Activated T-helper 17 cell treated with anti-CD3 and anti-CD28 coated beads, Interleukin-2, amount 50 U/mL, for 72 hours (primary cell): ENCODE results near the gene ATP6V1E1. TPM values are rescaled to one million over a fixed set of nuclear protein-coding genes. Genes with fewer than 3 reads are reported as not detected.

Experiments
- ATAC-seq: fragments of 150-1000 bp; cut with Tn5 transposase; replicated peaks from 2 replicates; pipeline ENCODE4 v1.10.0; 2021; ENCODE audit warnings: mild to moderate bottlenecking, moderate library complexity
- H3K27ac Mint-ChIP-seq: one replicate; pipeline ENCODE4 v1.8.0; 2022; ENCODE audit warnings: mixed read lengths
- H3K27me3 Mint-ChIP-seq: one replicate; pipeline ENCODE4 v1.8.0; 2022; ENCODE audit warnings: mixed read lengths
- H3K36me3 Mint-ChIP-seq: one replicate; pipeline ENCODE4 v1.8.0; 2022; ENCODE audit warnings: low read depth, mild to moderate bottlenecking, mixed read lengths
- H3K4me1 Mint-ChIP-seq: one replicate; pipeline ENCODE4 v1.8.0; 2022; ENCODE audit warnings: mixed read lengths
- H3K4me3 Mint-ChIP-seq: one replicate; pipeline ENCODE4 v1.8.0; 2022; ENCODE audit warnings: mild to moderate bottlenecking, mixed read lengths
- H3K9me3 Mint-ChIP-seq: one replicate; pipeline ENCODE4 v1.8.0; 2022; ENCODE audit warnings: mixed read lengths
- total RNA-seq, 2 donors: library from RNA; stranded (reverse); gene quantifications; one replicate each; pipeline ENCODE4 v1.2.3, GENCODE V29; 2022

The ATP6V1E1 gene
- total RNA-seq, 2 donors from 2014 or later, result 73.2 to 97.1 TPM

DNA sequence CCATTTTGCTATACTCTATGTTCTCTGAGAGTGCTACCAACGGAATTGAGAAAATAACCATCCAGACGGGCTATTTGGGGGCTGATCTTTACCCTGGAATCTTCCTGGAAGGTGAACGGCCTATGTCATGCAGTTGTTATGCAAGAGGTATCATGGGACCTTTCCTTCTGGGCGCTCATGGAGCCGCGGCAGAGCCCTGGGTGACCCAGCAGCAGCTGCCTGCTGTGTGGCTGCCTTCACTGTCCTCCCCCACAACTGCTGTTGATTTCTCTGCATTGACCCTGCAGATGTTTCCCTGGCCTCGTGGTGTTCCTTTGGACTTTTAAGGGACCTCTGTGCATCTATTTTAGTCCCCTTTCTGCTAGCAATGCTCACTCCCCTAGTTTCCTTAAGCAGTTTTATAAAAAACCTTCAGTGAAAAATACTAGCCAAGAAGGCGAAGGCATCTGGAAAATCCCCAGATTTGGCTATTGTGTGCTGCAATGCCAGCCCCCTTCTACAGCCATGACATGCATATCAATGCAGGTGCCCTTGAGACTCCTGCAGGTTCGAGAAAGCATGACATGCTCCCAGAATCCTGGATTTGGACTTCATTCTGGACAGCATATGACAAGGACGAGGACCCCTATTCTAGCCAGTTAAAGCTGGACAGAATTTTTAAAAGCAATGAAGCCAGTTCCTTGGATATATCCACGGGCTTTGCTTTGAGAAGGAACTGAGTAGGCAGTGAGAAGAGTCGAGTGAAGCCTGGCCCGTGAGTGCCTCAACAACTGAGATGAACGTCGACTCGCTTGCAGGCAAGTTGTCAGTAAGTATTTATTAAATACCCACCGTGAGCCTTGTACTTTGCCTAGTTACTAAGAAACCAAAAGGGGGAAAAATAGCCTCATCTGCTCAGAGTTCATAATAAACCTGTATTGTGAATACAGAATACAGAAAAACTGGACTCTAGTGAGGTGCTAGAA, 65.4 kb downstream of the ATP6V1E1 start, which contains the start of gene SLC25A18:
TSS of gene SLC25A18 (plus strand) at position 593 of the 965 bp plus-strand sequence. CDS start 16,447 bp downstream, outside the sequence.
- Mint-ChIP-seq H3K27ac (no peak within 1 kb of the TSS), H3K4me3 (no peak within 1 kb of the TSS), H3K27me3 (peaks cover 3% of the 10 kb centered on the region), H3K4me1 (no peaks in the 10 kb centered on the region), H3K36me3 (no peaks in the 10 kb centered on the region), H3K9me3 (no peaks in the 10 kb centered on the region)
- ATAC-seq, result no peak

DNA sequence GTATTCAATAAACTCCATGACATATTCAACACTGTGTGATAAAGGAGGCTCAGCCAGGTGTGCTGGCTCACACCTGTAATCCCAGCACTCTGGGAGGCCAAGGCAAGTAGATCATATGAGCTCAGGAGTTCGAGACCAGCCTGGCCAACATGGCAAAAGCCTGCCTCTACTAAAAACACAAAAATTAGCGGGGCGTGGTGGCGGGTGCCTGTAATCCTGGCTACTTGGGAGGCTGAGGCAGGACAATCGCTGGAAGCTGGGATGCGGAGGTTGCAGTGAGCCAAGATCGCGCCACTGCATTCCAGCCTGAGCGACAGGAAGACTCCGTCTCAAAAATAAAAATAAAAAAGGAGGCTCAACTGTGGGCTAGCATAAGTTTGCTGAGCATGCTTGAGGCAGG, 69.4 kb downstream of the ATP6V1E1 start:
- H3K4me3 Mint-ChIP-seq, result no peak overlapping the region
- peaks cover 3% of the 10 kb centered on the region for H3K27me3 Mint-ChIP-seq
- H3K27ac Mint-ChIP-seq, result no peak overlapping the region
- H3K36me3 Mint-ChIP-seq, result no peaks in the 10 kb centered on the region
- H3K4me1 Mint-ChIP-seq, result no peaks in the 10 kb centered on the region
- no peaks in the 10 kb centered on the region for H3K9me3 Mint-ChIP-seq
- no peak for ATAC-seq

DNA sequence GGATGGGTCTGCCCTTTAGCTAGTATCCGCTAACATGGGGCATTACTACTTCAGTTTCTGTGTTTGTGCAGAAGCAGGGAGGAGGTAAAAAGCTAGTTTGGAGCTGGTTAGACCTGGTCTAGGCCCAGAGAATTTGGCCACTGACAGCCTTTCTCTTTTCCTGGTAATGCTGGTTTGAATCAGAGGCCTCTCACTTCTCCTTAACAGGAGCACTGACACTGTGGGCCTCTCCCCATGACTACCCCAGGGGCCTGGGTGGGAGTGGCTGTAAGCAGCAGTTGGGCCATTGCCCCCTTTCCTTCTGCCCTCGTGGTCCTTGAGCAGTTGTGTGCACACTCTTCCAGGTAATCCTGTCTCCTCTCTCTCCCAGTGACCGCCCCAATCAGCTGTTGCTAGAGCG, 73.7 kb downstream of the ATP6V1E1 start:
- Mint-ChIP-seq H3K36me3 (no peaks in the 10 kb centered on the region), H3K27me3 (peaks cover 5% of the 10 kb centered on the region), H3K4me1 (no peaks in the 10 kb centered on the region), H3K4me3 (no peak overlapping the region), H3K9me3 (no peaks in the 10 kb centered on the region), H3K27ac (no peak overlapping the region)
- no peak for ATAC-seq

DNA sequence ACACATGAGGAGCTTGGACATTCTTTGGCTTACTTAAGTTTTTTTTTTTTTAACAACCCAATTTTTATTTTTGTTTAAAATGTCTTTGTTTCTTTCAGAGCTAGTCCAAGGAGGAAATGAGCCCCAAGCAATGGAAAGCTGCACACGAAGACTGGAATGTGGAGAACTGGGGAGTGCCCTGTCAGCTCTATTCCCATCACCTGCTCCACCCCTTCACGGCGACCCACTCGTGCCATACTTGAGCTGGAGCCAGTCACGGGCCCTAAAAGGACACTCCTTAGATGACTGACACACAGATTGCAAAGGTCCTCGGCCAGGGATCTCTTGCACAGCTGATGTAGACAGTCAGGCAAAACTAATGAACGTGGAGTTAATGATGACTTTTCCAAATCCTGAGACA, 75.8 kb downstream of the ATP6V1E1 start:
- ATAC-seq, result no peak
- H3K4me1 Mint-ChIP-seq, result no peaks in the 10 kb centered on the region
- H3K9me3 Mint-ChIP-seq, result no peaks in the 10 kb centered on the region
- H3K36me3 Mint-ChIP-seq, result no peaks in the 10 kb centered on the region
- H3K27me3 Mint-ChIP-seq, result peaks cover 5% of the 10 kb centered on the region
- no peak overlapping the region for H3K4me3 Mint-ChIP-seq
- H3K27ac Mint-ChIP-seq, result no peak overlapping the region

DNA sequence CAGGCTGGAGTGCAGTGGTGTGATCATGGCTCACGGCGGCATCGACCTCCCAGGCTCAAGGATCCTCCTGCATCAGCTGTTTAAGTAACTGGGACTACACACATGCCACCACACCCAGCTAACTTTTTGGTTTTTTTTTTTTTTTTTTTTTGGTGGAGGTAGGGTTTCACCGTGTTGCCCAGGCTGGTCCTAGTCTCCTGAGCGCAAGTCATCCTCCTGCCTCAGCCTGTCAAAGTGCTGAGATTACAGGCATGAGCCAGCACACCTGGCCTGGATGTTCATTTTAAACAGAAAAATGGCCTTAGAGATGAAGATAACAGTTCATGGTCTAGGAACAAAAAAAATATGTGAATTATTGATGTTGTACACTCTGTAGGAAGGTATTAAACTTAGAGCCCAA, 78.9 kb downstream of the ATP6V1E1 start:
- H3K36me3 Mint-ChIP-seq, result no peaks in the 10 kb centered on the region
- no peak overlapping the region for H3K27ac Mint-ChIP-seq
- no peak overlapping the region for H3K4me3 Mint-ChIP-seq
- no peaks in the 10 kb centered on the region for H3K4me1 Mint-ChIP-seq
- peaks cover 5% of the 10 kb centered on the region for H3K27me3 Mint-ChIP-seq
- H3K9me3 Mint-ChIP-seq, result no peaks in the 10 kb centered on the region
- no peak for ATAC-seq

DNA sequence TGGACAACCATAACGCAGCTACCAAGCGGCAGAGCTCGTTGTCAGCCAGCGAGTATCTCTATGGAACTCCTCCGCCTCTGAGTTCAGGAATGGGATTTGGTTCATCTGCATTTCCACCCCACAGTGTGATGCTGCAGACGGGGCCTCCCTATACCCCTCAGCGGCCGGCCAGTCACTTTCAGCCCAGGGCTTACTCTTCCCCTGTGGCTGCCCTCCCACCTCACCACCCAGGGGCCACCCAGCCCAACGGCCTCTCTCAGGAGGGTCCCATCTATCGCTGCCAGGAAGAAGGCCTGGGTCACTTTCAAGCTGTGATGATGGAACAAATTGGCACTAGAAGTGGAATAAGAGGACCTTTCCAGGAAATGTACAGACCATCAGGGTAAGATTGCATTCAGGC, 79.4 kb downstream of the ATP6V1E1 start:
- no peaks in the 10 kb centered on the region for H3K4me1 Mint-ChIP-seq
- no peaks in the 10 kb centered on the region for H3K36me3 Mint-ChIP-seq
- peaks cover 5% of the 10 kb centered on the region for H3K27me3 Mint-ChIP-seq

DNA sequence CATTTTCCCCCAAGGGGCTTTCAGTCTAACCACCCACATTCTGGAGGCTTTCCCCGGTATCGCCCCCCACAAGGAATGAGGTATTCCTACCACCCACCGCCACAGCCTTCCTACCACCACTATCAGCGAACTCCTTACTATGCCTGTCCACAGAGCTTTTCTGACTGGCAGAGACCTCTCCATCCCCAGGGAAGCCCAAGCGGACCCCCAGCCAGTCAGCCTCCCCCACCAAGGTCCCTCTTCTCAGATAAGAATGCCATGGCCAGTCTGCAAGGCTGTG, 79.9 kb downstream of the ATP6V1E1 start:
- H3K9me3 Mint-ChIP-seq, result no peaks in the 10 kb centered on the region
- peaks cover 5% of the 10 kb centered on the region for H3K27me3 Mint-ChIP-seq
- H3K4me3 Mint-ChIP-seq, result no peak overlapping the region
- no peaks in the 10 kb centered on the region for H3K36me3 Mint-ChIP-seq
- no peak overlapping the region for H3K27ac Mint-ChIP-seq
- H3K4me1 Mint-ChIP-seq, result no peaks in the 10 kb centered on the region
- ATAC-seq, result no peak

More for the DNA sequence above, 79.4 kb downstream of the ATP6V1E1 start:
- Mint-ChIP-seq H3K4me3 (no peak overlapping the region), H3K9me3 (no peaks in the 10 kb centered on the region), H3K27ac (no peak overlapping the region)
- no peak for ATAC-seq

DNA sequence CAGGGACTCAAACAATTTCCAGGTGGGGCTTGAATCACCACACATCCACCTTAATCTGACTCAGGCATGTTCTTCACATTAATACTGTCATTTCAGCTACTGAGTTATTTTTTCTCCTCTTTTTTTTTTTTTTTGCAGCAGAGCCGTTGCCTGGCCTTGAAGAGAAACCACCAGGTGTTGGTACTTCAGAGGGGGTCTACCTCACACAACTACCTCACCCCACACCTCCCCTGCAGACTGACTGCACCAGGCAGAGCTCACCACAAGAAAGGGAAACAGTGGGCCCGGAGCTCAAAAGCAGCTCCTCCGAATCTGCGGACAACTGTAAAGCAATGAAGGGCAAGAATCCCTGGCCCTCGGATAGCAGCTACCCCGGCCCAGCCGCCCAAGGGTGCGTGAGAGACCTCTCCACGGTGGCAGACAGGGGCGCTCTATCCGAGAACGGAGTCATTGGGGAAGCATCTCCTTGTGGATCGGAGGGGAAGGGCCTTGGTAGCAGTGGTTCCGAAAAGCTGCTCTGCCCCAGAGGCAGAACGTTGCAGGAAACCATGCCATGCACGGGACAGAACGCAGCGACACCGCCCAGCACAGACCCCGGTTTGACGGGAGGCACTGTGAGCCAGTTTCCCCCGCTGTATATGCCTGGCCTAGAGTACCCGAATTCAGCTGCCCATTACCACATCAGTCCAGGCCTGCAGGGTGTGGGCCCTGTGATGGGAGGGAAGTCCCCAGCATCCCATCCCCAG, 80.4 kb downstream of the ATP6V1E1 start:
- H3K9me3 Mint-ChIP-seq, result no peaks in the 10 kb centered on the region
- H3K4me3 Mint-ChIP-seq, result no peak overlapping the region
- no peaks in the 10 kb centered on the region for H3K4me1 Mint-ChIP-seq
- H3K36me3 Mint-ChIP-seq, result no peaks in the 10 kb centered on the region
- H3K27ac Mint-ChIP-seq, result no peak overlapping the region
- H3K27me3 Mint-ChIP-seq, result peaks cover 5% of the 10 kb centered on the region
- ATAC-seq, result no peak

DNA sequence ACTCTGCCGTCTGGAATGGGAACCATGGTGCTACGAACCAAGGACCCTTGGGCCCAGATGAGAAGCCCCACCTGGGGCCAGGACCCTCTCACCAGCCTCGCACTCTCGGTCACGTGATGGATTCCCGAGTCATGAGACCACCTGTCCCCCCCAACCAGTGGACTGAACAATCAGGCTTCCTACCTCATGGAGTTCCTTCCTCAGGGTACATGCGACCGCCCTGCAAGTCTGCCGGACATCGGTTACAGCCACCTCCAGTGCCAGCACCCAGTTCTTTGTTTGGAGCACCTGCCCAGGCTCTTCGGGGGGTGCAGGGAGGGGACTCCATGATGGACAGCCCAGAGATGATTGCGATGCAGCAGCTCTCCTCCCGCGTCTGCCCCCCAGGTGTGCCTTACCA, 86.1 kb downstream of the ATP6V1E1 start:
- no peak for ATAC-seq
- Mint-ChIP-seq H3K4me3 (no peak overlapping the region), H3K27me3 (no peaks in the 10 kb centered on the region), H3K36me3 (no peaks in the 10 kb centered on the region), H3K9me3 (no peaks in the 10 kb centered on the region), H3K4me1 (no peaks in the 10 kb centered on the region), H3K27ac (no peak overlapping the region)

Other genes starting within 250 kb of the ATP6V1E1 start
- not detected for gene SLC25A18, start 65.3 kb downstream of the ATP6V1E1 start, total RNA-seq
- 10 to 100 TPM; 25.1 to 31.4 TPM for gene BCL2L13, start 10.0 kb upstream of the ATP6V1E1 start, total RNA-seq
- gene BID, start 145.7 kb upstream of the ATP6V1E1 start, total RNA-seq, result 10 to 100 TPM in 1 of 2 donors, 1 to 10 TPM in 1; 6.2 to 19.2 TPM